Germinal center (tissue), 1 donor: ENCODE results near the gene CDH13.

ENCODE experiments used
- DNase-seq: peaks from one replicate; pipeline ENCODE4 v3.0.0; 2012; ENCODE audit warnings: mixed read lengths, low spot score

Gene CDH13

DNA sequence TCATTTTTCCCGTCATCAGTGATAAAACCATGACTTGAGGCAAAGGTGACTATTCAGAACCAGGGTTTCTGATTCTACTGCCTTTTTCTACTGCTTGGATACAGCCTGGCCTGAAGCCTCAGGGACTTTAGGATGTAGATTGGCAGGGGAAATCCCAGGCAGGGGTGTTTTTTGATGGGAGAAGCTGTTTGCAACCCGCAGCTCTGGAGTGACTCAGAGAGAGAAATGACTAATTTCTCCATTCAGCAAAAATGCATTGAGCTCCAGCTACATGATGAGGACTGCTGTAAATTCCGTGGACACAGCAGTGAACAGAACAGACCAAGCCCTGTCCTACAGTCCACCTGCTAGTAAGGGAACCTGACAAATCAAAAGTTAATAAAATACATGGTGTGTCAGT is 560.6 kb downstream of the CDH13 start:
- no peak for DNase-seq

DNA sequence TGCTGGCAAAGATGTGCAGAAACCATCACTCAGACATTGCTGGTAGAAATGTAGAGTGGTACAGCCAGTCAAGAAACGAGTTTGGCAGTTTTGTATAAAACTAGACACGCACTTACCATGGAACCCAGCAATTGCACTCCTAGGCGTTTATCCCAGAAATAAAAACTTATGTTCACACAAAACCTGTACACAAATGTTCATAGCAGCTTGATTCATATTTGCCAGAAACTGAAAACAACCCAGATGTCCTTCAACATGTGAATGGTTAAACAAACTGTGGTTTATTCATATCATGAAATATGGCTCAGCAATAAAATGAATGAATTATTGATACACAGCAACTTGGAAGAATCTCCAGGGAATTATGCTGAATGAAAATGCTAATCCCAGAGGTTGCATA is 570.0 kb downstream of the CDH13 start:
- DNase-seq, result no peak

DNA sequence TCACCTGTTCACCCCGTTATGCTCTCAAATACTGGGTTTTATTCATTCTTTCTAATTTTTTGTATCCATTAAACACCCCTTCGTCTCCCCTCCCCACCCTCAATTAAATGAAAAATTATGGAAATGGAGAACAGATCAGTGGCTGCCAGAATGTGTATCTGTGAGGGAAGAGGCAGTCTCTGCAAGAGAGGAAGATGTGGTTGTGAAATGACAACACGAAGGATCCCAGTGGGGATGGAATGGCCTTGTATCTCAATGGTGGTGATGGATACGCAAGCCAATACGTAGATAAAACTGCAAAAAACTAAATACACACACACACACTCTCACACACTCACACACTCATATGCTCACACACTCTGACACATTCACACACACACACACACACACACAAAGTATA is 570.7 kb downstream of the CDH13 start:
- DNase-seq, result no peak

DNA sequence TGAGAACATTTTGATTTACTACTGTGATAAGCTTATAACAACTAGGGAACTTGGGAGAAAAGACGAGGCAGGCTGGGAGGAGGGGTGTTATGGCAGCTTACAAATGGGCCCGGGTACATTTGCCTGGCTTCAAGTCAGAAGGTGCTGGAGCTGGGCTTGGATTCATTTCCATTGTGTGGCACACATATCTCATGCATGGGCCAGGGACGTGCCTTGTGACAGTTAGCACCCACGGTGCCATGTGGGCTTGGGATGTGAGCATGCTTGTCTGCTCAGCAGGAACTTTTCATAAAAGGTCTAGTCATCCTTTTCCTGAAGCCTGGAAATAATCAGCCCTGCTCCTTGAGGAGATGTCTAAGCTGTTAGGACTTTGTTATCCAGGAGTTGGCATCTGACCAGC is 572.2 kb downstream of the CDH13 start:
- no peak for DNase-seq

DNA sequence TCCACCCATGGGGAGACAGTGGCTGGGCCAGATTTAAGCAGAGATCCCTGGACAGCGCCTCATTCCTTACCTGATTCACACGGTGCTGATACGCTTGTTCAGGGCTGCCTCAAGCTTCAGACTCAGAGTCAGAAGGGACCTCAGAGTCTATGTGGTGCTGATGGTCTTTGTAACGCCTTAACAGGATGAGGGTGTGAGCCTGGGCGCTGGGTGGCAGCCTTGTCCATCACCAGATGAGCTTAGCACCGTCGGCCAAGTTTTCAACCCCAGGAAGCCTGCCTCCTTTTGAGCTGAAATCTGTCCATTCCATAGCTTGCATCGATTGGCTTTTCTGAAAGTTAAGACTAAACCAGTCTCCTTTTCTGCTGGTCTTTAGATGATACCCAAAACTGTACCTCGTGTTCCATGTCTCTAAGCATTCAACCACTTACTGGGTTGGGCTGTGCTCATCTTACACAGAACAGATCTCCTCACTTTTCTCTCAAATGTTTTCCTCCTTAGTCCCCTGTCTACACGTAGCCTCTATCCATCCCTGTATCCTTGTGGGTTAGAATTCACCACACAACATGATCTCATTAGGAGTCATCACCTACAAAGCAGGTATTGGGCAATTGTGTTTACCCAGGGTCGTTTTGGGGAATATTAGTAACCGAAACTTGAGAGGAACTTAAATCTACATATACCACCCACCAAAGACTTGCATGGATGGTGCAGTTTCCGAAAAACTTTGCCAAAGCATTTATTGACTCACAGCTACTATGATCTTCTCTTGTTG is 573.4 kb downstream of the CDH13 start:
- DNase-seq, result no peak

DNA sequence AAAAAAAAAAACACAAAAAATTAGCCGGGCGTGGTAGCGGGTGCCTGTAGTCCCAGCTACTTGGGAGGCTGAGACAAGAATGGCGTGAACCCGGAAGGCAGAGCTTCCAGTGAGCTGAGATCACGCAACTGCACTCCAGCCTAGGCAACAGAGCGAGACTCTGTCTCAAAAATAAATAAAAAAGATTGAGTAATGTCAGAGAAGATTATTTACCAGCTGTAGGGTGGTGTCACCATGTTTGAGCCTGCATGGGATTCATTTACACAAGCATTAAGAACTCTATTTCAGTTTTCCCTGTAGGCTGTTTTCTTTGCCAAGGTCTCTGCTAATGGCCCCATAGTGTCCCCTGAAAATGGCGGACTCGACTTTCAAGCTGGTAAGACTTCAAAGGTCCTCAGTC is 575.0 kb downstream of the CDH13 start:
- no peak for DNase-seq

DNA sequence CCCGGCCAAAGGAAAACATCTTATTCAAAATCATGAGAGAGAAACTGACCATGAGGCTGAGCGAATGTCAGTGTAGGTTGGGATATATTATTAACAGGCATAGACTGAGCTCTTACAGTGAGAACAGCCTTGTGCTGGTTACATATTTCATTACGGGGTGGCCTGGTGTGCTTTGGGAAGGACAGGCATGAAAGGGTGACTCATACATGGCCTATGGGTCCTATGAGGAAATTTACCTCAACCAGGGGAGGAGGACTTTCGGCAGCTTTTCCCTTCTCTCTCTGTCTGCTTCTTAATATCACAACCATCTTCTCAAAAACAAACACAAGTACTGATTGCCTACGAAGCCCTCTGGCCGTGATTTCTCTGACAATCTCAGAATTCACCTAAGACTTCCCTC is 579.1 kb downstream of the CDH13 start:
- no peak for DNase-seq

DNA sequence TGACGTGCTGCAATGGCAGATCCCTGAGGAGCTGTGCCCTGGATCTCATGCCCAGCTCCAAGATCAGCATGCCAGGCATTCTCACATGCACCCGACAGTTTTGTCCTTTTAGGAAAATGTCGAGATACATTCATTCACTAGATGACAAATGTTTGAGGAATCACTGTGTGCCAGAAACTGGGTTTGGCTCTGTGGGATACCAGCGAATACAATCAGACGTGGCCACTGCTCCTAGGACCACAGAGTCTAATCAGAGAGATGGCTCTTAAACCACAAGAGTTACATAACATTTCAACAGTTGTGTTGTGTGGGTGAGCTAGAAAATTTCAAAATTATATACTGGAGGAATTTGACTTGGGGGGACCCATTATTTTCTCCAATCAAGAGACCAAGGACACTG is 579.7 kb downstream of the CDH13 start:
- no peak for DNase-seq

DNA sequence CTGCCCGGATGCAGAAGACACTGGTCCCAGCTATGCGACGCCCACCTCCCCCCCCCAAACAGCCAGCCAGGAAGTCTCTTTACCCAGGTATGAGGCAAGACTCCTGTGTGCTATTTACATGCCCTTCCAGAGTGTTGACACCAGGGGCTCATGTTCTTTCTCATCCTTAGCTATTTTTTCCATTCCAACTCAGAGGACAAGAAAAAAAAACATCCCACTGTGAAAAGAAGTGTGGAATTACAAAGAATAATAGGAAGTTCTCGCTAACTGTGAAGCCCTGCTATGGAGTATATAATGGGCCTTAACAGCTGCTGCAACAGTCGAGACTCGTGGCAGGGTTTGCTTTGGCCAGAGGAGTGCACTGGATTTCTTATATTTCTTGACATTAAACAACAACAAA is 584.9 kb downstream of the CDH13 start:
- no peak for DNase-seq

DNA sequence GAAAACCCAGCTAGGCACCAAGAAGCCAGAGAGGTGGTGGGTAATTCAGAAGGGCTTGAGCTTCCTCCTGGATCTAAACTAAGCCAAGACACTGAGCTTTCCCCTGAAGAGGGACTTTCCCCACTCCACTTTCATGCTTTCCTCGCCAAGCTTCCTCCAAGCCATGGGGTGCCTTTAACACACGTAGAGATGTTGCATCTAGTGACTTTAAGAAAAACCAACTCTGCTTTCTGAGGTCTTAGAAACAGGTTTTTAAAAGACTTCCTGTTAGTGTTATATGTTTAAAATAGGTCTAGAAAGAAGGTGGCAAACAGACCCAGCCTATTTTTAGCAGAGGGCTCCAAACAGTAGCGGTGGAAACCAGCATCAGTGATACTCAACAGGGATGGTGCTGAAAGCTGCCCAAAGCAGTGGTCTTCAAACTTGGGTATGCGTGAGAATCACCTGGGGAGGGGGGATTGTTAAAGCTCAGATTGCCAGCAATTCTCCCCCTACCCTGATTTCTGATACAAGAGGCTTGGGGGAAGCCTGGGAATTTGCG is 585.6 kb downstream of the CDH13 start:
- no peak for DNase-seq

DNA sequence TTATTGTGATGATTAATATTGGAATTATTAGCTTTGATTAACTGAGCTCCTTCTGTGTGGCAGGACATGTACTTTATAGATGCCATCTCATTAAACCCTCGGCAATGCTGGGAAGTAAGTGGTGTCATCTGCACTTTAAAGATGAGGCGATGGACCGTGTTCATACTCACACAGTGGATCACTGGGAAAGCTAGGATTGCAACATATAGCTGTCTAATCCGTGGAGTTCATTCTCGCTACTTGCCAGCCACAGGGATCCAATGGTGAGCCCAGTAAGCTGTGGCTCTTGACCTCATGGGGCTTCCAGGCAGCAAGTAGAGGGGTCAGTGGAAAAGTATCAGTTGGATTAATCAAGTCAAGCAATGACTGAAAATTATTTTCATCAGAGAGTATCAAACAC is 587.9 kb downstream of the CDH13 start:
- no peak for DNase-seq

DNA sequence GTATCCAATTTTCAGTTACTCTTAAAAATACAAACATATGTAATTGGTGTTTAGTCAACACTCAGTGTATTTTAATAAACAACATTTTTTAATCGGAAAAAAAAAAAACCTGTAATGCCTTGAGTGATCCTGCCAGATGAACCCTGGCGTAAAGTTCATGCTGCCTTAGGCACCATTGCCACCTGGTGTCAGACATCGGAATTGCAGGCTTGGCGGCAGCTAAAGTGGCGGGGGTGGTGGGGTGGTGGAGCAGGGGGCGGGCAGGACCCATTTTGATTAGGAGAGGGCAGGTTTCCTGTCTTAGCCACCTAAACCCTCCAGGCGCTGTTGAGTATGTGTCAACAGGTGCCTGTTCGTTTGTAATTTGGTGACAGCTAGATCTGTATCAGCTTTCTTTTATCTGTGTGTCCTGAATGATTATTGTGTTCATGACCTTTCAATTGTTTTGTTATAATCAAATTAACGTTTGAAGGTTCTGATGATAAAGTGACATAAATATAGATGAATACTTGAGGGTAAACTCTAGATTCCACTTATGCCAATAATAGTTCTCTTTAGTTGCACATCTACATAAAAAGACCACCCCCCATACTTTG is 588.7 kb downstream of the CDH13 start:
- DNase-seq, result peak; percentile 64

DNA sequence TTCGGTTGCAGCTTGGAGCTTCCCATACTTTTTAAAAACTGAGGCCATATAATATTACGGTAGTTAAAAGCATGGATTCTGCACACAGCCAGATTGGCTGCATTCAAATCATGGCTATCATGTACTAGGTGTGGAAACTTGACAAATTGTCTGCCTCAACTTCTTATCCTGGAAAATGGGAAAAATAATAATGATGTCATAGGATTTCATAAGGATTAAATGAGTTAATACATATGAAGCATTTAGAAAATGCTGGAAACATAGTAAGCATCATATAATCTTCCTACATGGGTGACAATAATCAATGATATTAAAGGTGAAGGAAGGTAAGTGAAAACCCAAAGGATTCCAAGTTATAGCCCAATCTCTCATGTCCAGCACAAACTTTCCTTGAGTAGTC is 592.5 kb downstream of the CDH13 start:
- DNase-seq, result no peak

DNA sequence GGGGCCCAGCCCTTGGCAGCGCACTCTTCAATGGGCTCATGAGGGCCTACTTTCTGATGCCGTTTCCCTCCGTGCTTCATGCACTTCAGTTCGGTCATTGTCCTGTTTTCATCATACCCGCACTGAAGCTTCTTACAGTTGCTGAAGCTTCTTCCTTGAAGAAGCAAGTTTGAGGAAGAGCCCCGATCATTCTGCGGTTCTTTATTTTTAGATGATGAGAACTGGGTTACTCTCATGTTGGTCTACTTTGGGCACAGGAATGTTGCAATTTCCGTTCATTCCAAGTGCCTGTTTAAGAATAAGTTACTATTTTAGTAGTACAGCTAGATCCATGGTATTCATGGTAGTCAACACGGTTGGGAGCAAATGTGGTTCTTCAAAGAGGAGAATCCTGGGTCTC is 593.3 kb downstream of the CDH13 start:
- no peak for DNase-seq

DNA sequence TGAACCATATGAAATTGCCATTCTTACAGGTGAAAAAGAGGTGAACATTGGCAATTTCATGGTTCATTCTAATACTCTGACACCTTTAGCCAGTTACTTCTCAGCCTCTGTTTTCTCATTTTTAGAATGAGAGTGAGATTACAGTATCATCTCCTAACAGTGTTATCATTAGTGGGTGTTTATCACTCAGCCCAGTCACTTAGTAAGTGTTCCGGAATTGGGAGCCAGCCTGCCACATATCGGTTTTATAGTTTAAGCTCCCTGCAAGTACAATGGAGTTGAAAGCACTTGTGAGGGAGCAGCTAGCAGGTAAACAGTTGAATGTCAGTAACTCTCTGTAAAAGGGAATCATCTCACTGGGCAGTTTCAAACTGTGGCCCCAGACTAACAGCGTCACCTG is 597.9 kb downstream of the CDH13 start:
- no peak for DNase-seq

DNA sequence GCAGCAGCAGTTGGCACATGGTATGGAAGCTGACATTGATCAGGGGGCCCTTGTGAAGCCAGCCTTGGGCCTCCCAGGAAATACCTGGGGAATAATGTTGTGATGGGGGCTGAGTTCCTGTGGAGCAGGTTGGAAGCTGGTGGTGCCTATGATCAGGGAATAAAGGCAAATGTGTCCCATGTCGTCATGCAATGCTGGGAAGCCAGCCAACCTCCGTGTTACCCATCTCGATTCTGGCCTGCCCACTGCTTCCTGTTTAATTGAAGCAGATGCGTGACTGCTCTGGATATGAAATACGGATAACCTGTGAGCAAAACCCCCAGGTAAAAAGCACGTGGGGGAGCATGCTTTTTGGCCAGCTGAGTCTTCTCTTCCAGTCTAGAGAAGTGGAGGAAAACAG is 600.6 kb downstream of the CDH13 start:
- no peak for DNase-seq

DNA sequence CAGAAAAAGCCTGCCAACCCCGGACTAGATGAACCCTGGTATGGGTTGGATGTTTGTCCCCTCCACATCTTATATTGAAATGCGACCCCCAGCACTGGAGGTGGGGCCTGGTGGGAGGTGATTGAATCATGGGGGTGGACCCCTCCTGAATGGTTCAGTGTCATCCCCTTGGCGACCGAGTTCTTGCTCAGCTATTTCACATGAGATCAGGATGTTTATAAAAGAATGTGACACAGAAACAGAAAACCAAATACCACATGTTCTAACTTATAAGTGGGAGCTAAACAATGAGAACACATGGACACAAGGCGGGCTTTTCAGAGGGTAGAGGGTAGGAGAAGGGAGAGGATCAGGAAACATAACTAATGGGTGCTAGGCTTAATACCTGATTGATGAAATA is 605.0 kb downstream of the CDH13 start:
- DNase-seq, result no peak

DNA sequence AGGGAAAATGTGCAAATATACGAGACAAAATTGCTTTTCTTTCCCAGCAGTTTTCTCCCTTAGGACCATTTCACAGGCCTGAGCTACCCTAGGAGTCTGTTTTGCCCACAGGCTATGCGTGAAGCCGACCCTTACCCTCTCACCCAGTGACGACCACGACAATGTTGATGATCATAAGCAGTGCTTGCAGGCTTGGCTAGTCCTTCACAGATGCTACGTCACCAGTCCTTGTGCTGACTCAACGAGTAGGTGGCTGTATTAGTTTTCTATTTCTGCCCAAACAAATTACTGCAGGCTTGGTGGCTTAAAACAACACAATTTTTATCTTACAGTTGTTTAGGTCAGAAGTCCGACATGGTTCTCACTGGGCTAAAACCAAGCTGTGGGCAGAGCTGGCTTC is 606.4 kb downstream of the CDH13 start:
- DNase-seq, result no peak

DNA sequence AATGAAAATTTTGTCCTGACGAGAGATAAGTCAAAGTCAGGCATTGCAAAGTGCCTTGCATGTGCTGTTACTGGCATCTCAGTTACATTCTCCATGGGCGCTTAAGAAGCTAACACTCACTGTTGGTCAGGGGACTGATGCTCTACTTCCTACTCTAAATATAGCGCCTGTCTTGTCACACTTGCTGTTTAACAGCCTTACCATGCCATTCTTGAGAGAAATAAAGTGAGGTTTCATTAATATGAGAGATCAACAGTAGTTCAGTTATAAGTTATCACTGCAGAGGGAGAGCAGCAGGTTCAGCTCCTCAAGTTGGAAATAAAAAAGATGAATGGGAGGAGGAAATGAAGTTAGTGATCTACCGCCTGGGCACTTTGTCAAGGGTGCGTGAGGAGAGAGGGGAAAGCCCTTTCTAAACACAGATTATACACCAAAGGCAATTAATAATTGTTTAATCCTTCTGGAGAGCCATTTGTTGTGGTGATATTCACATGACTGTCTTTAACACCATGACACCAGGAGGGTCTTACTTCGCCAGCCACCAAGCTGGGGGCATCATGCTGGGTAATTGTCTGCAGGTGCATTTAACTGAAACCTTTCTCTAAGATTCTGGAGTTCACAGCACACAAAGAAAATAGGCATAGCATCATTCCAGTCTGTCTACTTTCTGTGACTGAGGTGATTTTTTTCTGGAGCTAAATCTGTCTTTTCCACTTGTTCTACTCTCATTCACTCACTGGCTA is 612.4 kb downstream of the CDH13 start:
- no peak for DNase-seq

DNA sequence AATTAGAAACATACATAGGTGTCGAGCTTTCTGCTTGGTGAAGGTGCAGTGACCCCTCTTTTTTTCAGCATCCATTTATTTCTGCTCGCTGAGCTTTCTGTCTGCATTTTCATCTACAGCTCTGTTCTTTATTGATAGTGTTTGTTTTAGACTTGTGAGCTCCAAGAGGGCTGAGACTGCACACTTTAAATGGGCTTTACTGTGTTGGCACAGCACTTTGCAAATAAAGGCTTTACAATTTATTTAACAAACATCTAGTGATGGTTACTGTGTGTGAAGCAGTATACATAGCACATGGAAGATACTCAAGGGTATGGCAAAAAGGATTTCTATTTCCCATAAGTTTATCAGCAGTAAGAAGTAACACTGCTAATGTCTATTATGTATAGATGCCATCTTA is 617.3 kb downstream of the CDH13 start:
- no peak for DNase-seq

DNA sequence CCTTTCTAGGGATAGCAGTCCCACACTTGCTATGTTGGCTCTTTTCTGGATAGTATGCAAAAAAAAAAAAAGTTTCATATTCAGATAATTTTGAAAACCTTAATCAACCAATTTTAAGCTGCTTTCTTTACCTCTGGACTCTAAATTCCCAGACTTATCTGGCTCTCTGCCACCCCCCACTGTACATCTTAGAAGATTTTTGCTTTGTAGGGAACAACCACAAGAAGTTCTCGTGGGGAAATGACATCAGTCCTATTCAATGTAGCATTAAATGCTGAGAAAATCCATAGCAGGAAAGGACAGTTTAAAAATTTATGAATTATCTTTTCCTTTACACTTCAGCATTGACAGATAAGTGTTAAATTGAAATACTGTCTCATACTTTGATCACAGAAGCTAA is 618.3 kb downstream of the CDH13 start:
- DNase-seq, result no peak

DNA sequence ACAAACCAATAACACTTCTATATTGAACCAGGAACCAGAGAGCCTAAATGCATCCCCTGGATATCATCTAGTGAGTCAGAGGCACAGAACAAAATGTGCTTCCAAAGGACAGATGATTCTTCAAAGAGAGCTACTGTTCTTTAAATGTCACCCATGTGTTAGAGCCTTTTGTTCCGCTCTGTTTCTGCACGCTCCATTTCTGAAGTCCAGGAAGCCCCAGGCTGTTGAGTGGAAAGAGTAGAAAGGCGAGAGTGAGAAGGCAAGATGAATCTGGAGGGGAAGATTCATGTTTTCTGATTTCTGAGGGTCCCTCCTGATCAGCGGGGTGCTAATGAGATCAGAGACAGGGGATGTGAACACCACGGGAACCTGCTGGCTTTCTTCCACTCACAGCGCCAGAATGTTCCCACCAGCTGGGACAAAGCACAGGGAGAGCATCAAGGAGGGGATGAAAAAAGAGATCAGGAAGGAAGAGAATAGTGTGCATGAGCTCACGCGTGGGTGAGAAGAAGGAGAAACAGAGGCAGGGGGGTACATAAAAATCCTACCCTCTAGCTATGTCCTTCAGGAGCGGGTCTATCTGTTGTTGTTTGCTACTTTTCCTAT is 621.1 kb downstream of the CDH13 start:
- DNase-seq, result no peak
